CD4-positive, alpha-beta T cell treated with Interleukin-10 for 1 hour (primary cell): ENCODE data around the gene LPXN.

Experiments
- DNase-seq: peaks from one replicate; pipeline ENCODE4 v3.0.0-alpha.2; 2020

The LPXN gene

GRCh38 chr11:58511636-58512035, 64.0 kb downstream of the LPXN start:
- DNase-seq = no peak

- DNase-seq = no peak
These were observed 65.9 kb downstream of the LPXN start for GRCh38 chr11:58509748-58510147.

- no peak for DNase-seq
These were observed 66.8 kb downstream of the LPXN start for GRCh38 chr11:58508814-58509213.

GRCh38 chr11:58508005-58508404, 67.7 kb downstream of the LPXN start, which contains the start of gene OR5B21:
Gene OR5B21, minus strand, starts transcription at chr11:58508105. Its CDS starts 0 bp downstream, at chr11:58508105.
- DNase-seq = no peak

GRCh38 chr11:58507355-58507754, 68.3 kb downstream of the LPXN start:
- DNase-seq = no peak

- no peak for DNase-seq
These were observed 68.7 kb downstream of the LPXN start for GRCh38 chr11:58506935-58507334.

GRCh38 chr11:58505849-58506248, 69.8 kb downstream of the LPXN start:
- no peak for DNase-seq

- no peak for DNase-seq
These were observed 71.4 kb downstream of the LPXN start for GRCh38 chr11:58504232-58504631.

GRCh38 chr11:58503361-58503856, 72.2 kb downstream of the LPXN start:
- DNase-seq = no peak

GRCh38 chr11:58502004-58502403, 73.7 kb downstream of the LPXN start:
- no peak for DNase-seq

GRCh38 chr11:58498464-58498863, 77.2 kb downstream of the LPXN start:
- DNase-seq = peak; percentile 18

- no peak for DNase-seq
These were observed 77.7 kb downstream of the LPXN start for GRCh38 chr11:58497951-58498350.

GRCh38 chr11:58495906-58496305, 79.8 kb downstream of the LPXN start:
- DNase-seq = no peak

GRCh38 chr11:58494101-58494500, 81.6 kb downstream of the LPXN start:
- DNase-seq = no peak

GRCh38 chr11:58493676-58494075, 82.0 kb downstream of the LPXN start:
- no peak for DNase-seq

GRCh38 chr11:58490827-58491226, 84.8 kb downstream of the LPXN start:
- DNase-seq = no peak

GRCh38 chr11:58487170-58487569, 88.5 kb downstream of the LPXN start:
- DNase-seq = no peak

GRCh38 chr11:58485961-58486360, 89.7 kb downstream of the LPXN start:
- no peak for DNase-seq
